ENCODE data around the gene SUPT20HL2. TPM values are rescaled to one million over a fixed set of nuclear protein-coding genes. Genes with fewer than 3 reads are reported as not detected.

SUPT20HL2 gene
- total RNA-seq, 1 donor from 2014 or later: not detected

DNA sequence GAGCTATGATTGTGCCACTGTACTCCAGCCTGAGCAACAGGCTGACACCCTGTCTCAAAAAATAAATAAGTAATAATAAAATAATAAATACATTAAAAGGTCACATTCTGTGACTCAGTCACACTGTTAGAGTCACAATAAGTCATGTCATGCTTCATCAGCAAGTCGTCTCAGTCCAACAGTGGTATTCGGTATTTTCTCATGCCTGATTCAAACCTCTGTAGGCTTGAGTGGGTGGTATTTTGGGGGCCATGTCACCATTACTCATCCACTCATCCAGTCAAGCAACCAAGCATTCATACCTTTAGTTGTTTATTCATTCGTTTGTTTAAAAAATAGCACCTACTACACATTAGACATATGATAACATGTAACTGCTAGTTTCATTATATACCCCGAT lies 46.9 kb downstream of the SUPT20HL2 start:
- H3K27me3 Mint-ChIP-seq (ENCODE audit: unreplicated experiment): no peaks in the 10 kb centered on the region
- no peak overlapping the region for H3K27ac Mint-ChIP-seq (ENCODE audit: unreplicated experiment)
- peaks cover 7% of the 10 kb centered on the region for H3K4me1 Mint-ChIP-seq (ENCODE audit: unreplicated experiment)
- no peaks in the 10 kb centered on the region for H3K36me3 Mint-ChIP-seq (ENCODE audit: unreplicated experiment)
- DNase-seq (ENCODE audit: extremely low spot score, unreplicated experiment): no peak
- H3K4me3 Mint-ChIP-seq (ENCODE audit: unreplicated experiment): no peak overlapping the region
- no peaks in the 10 kb centered on the region for H3K9me3 Mint-ChIP-seq (ENCODE audit: unreplicated experiment)
- TF ChIP-seq, protein P1, sequence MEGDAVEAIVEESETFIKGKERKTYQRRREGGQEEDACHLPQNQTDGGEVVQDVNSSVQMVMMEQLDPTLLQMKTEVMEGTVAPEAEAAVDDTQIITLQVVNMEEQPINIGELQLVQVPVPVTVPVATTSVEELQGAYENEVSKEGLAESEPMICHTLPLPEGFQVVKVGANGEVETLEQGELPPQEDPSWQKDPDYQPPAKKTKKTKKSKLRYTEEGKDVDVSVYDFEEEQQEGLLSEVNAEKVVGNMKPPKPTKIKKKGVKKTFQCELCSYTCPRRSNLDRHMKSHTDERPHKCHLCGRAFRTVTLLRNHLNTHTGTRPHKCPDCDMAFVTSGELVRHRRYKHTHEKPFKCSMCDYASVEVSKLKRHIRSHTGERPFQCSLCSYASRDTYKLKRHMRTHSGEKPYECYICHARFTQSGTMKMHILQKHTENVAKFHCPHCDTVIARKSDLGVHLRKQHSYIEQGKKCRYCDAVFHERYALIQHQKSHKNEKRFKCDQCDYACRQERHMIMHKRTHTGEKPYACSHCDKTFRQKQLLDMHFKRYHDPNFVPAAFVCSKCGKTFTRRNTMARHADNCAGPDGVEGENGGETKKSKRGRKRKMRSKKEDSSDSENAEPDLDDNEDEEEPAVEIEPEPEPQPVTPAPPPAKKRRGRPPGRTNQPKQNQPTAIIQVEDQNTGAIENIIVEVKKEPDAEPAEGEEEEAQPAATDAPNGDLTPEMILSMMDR (IDR thresholded peaks at IDR 0.05): no peak

DNA sequence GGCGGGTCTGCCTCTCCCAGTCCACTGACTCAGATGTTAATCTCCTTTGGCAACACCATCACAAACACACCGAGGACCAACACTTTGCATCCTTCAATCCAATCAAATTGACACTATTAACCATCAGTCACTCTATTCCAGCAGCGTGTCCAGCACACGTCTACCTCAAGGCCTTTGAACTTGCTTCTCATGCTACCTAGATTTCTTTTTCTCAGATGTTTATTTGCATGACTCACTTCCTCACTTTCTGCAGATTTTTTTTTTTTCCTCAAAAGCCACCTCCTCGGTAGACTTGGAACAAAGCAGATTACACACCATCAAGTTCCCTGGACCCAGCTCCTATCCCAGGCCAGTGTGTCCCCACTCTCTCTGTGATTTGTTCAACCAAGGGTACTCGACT lies 49.5 kb downstream of the SUPT20HL2 start:
- Mint-ChIP-seq H3K36me3 (ENCODE audit: unreplicated experiment) (no peaks in the 10 kb centered on the region), H3K4me3 (ENCODE audit: unreplicated experiment) (no peak overlapping the region), H3K4me1 (ENCODE audit: unreplicated experiment) (peaks cover 11% of the 10 kb centered on the region), H3K27ac (ENCODE audit: unreplicated experiment) (no peak overlapping the region), H3K9me3 (ENCODE audit: unreplicated experiment) (no peaks in the 10 kb centered on the region), H3K27me3 (ENCODE audit: unreplicated experiment) (no peaks in the 10 kb centered on the region)
- DNase-seq (ENCODE audit: extremely low spot score, unreplicated experiment): no peak
- TF ChIP-seq, protein P1 (IDR thresholded peaks at IDR 0.05): no peak

DNA sequence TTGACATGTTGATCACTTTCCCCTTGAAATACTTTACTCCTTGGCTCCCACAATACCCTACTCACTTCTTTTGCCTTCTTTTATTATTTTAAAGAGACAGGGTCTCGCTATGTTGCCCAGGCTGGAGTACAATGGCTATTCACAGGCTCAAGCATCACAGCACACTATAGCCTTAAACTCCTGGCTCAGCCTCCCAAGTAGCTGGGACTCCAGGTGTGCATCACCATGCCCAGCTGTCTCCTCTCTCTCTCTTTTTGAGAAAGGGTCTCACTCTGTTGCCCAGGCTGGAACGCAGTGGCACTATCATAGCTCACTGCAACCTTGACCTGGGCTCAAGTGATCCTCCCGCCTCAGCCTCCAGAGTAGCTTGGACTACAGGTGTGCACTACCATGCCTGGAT lies 51.6 kb downstream of the SUPT20HL2 start:
- Mint-ChIP-seq H3K4me3 (ENCODE audit: unreplicated experiment) (no peak overlapping the region), H3K4me1 (ENCODE audit: unreplicated experiment) (peaks cover 8% of the 10 kb centered on the region), H3K27ac (ENCODE audit: unreplicated experiment) (no peak overlapping the region), H3K27me3 (ENCODE audit: unreplicated experiment) (no peaks in the 10 kb centered on the region), H3K36me3 (ENCODE audit: unreplicated experiment) (no peaks in the 10 kb centered on the region), H3K9me3 (ENCODE audit: unreplicated experiment) (no peaks in the 10 kb centered on the region)
- TF ChIP-seq, protein P1 (IDR thresholded peaks at IDR 0.05): no peak
- DNase-seq (ENCODE audit: extremely low spot score, unreplicated experiment): no peak

Other genes with a start within 250 kb of the SUPT20HL2 start
- 84.6 and 90.0 TPM in 2 replicates for gene ZFX, start 164.3 kb downstream of the SUPT20HL2 start, total RNA-seq
- gene SUPT20HL1, start 46.6 kb upstream of the SUPT20HL2 start, total RNA-seq: not detected in 2 replicates
- gene PDK3, start 151.2 kb upstream of the SUPT20HL2 start, total RNA-seq: 9.6 TPM in 2 replicates

Data from osteocyte (in vitro differentiated cells).